AG04450 (cell line): ENCODE results near the gene LRP1. TPM values are rescaled to one million over a fixed set of nuclear protein-coding genes. Genes with fewer than 3 reads are reported as not detected.

Experiments used
- CTCF ChIA-PET: fragments of 300-600, 350-600 bp; formaldehyde crosslinking; extraction: SDS; loops from one replicate; lab custom pipeline; 2022; ENCODE audit warnings: antibody characterized with exemption, inconsistent platforms; lab: Charles Lee
- POLR2A ChIA-PET: fragments of 350-600 bp; formaldehyde crosslinking; extraction: SDS; loops from one replicate; lab custom pipeline; 2021; ENCODE audit warnings: antibody characterized with exemption, inconsistent platforms; lab: Yijun Ruan, JAX
- DNase-seq: peaks from one replicate; pipeline ENCODE4 v3.0.0-alpha.2; 2011; ENCODE audit warnings: low read depth, low spot score
- H3K27ac ChIP-seq: one replicate; pipeline ENCODE4 v1.5.1; 2012; ENCODE audit warnings: low read depth, low read length, control low read depth
- H3K27me3 ChIP-seq: one replicate; pipeline ENCODE4 v1.6.0; 2012; ENCODE audit warnings: low read length; ENCODE audit not compliant: control insufficient read depth, insufficient read depth
- H3K4me3 ChIP-seq: 2 replicates; pipeline ENCODE4 v1.5.1; 2011; ENCODE audit warnings: mild to moderate bottlenecking, low read depth, low read length, control low read depth
- H3K9me3 ChIP-seq: 2 replicates; pipeline ENCODE4 v1.5.1; 2012; ENCODE audit warnings: low read length; ENCODE audit not compliant: control insufficient read depth, insufficient read depth
- CTCF ChIP-seq: IDR thresholded peaks from 2 replicates; pipeline ENCODE4 v1.5.1; 2011; ENCODE audit warnings: low read depth, low read length, control low read depth, inconsistent platforms
- polyA plus RNA-seq: library from polyadenylated mRNA; depleted of rRNA; stranded (reverse); fragments of >200 nt; gene quantifications from 2 replicates; pipeline ENCODE4 v1.2.3, GENCODE V29; 2011

Gene LRP1
- polyA plus RNA-seq, 1 experiment: 49.9 TPM

- no peak overlapping the region for H3K4me3 ChIP-seq
- CTCF ChIA-PET: interaction anchor here (1.0 to 2.8 kb wide), 2 partner anchors 35 to 56 kb away, joined by 4 to 13 read pairs; no protein-coding TSS in a partner anchor
- TF ChIP-seq CTCF: no peak
- H3K27me3 ChIP-seq: no peaks in the 10 kb centered on the region
- no peak overlapping the region for H3K27ac ChIP-seq
- POLR2A ChIA-PET: interaction anchor here (0.6 to 1.4 kb wide), 2 partner anchors 16 to 101 kb away, joined by 3 read pairs; partner anchors contain the start of gene NEMP1
- DNase-seq: no peak
- H3K9me3 ChIP-seq: no peaks in the 10 kb centered on the region; the same call in 1 of the 2 replicates
Observed at GRCh38 chr12:57179331-57180086, 51.2 kb downstream of the LRP1 start.

GRCh38 chr12:57180321-57180989, 52.2 kb downstream of the LRP1 start:
- POLR2A ChIA-PET: interaction anchor here (0.6 to 1.4 kb wide), 3 partner anchors 17 to 102 kb away, joined by 3 read pairs; partner anchors contain the start of genes NEMP1 and SHMT2
- TF ChIP-seq CTCF: no peak

GRCh38 chr12:57181072-57181471, 52.8 kb downstream of the LRP1 start:
- H3K9me3 ChIP-seq: no peaks in the 10 kb centered on the region; the same call in 1 of the 2 replicates
- H3K4me3 ChIP-seq: no peak overlapping the region
- no peak for DNase-seq
- no peak for TF ChIP-seq CTCF
- H3K27me3 ChIP-seq: no peaks in the 10 kb centered on the region
- ChIA-PET CTCF (interaction anchor here (0.8 to 2.8 kb wide), 3 partner anchors 9 to 112 kb away, joined by 4 to 13 read pairs (median 6); no protein-coding TSS in a partner anchor), POLR2A (interaction anchor here (1.0 to 1.4 kb wide), 2 partner anchors 49 to 102 kb away, joined by 3 read pairs; partner anchors contain the start of genes NEMP1 and SHMT2)
- no peak overlapping the region for H3K27ac ChIP-seq

More at GRCh38 chr12:57180321-57180989, 52.2 kb downstream of the LRP1 start:
- no peak for DNase-seq
- CTCF ChIA-PET: interaction anchor here (0.8 to 2.8 kb wide), 3 partner anchors 8 to 57 kb away, joined by 4 to 13 read pairs (median 4); no protein-coding TSS in a partner anchor
- Histone ChIP-seq H3K27me3 (no peaks in the 10 kb centered on the region), H3K9me3 (no peaks in the 10 kb centered on the region; the same call in 1 of the 2 replicates), H3K27ac (peak overlapping the region; percentile 11), H3K4me3 (no peak overlapping the region)

GRCh38 chr12:57181561-57182155, 53.4 kb downstream of the LRP1 start:
- Histone ChIP-seq H3K27ac (no peak overlapping the region), H3K27me3 (no peaks in the 10 kb centered on the region), H3K9me3 (no peaks in the 10 kb centered on the region; the same call in 1 of the 2 replicates), H3K4me3 (no peak overlapping the region)
- ChIA-PET CTCF (interaction anchor here (0.6 to 2.8 kb wide), 6 partner anchors 54 to 160 kb away, joined by 3 to 13 read pairs (median 5); partner anchors contain the start of gene LRP1), POLR2A (no interaction called here)
- TF ChIP-seq CTCF: no peak
- no peak for DNase-seq
